Measurements from ENCODE around the gene RPS6KL1. TPM values are rescaled to one million over a fixed set of nuclear protein-coding genes. Genes with fewer than 3 reads are reported as not detected.

RPS6KL1 gene
- total RNA-seq, 1 donor from 2014 or later = 12.4 TPM

DNA sequence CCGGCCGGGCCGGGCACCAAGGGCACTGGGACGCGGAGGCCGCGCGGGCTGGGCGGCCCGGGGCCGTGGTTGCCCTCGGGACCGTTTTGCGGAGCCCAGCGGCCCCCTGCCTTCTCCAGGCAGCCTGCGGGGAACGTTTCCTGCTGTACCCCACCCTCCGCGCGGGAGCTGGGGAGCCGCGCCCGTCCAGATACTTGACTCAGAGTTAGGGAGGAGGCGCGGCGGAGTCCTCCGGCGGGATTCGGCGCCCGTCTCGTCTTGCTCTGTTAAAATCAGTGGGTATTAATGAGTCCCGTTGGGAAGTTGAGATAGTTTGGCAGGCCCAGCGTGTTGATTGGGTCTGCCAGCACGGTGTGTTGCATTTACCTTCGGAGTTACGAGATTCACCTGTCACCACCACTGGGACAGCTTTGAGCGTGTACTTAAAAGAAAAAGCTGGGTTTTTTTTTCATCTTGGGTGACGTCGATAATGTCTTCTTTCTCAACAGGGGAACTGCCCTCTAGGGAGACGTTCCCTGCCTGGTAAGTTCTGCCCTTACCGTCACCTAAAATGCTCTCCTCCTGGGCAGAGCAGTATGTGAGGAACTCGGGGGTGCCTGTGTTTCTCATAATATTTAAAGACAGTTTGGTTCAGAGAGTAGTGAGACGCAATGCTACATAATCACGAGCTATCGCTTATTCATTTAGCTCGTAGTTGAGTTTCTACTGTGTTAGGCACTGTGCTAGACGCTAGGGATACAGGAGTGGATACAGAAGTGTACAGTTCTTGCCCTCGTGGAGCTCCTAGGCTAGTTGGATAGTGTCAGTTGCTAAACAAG lies 40.7 kb downstream of the RPS6KL1 start:
- DNase-seq = peak; percentile 61

GRCh38 chr14:74881431-74882102 lies 41.5 kb downstream of the RPS6KL1 start, which contains the start of gene DLST:
DLST (plus strand) TSS chr14:74881916; CDS start chr14:74881954, 38 bp downstream.
- peak; percentile 91 for DNase-seq

DNA sequence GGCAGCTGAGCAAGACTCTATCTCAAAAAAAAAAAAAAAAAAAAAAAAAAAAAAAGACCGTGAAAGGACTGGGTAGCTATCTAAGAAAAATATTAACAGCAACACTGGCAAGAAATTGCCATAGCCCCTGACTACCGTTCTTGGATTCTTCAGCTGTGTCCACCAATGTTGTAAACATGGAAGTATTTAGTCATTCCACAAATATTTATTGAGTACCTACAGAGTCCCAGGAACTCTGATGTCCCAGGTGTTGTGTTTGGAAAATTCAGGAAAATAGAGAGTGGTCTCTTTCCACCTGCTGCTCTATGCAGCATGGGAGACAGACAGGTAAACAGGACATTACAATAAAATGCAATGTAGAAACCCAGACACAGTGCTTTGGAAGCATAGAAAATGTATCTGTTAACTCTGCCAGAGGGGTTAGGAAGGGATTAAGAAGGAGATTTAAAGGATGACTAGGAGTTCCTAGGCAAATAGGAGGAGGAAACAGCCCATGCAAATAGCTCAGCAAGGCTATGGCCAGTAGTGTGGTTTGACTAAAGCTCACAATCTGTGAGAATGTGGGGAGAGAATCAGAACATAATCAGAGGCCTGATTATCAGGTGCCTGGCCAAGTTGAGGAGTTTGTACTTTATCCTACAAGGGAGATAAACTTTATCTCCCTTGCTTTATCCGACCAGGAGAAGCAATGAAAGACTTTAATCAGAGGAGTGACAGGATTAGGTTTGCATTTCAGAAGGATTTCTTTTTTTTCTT lies 43.5 kb downstream of the RPS6KL1 start:
- no peak for DNase-seq

DNA sequence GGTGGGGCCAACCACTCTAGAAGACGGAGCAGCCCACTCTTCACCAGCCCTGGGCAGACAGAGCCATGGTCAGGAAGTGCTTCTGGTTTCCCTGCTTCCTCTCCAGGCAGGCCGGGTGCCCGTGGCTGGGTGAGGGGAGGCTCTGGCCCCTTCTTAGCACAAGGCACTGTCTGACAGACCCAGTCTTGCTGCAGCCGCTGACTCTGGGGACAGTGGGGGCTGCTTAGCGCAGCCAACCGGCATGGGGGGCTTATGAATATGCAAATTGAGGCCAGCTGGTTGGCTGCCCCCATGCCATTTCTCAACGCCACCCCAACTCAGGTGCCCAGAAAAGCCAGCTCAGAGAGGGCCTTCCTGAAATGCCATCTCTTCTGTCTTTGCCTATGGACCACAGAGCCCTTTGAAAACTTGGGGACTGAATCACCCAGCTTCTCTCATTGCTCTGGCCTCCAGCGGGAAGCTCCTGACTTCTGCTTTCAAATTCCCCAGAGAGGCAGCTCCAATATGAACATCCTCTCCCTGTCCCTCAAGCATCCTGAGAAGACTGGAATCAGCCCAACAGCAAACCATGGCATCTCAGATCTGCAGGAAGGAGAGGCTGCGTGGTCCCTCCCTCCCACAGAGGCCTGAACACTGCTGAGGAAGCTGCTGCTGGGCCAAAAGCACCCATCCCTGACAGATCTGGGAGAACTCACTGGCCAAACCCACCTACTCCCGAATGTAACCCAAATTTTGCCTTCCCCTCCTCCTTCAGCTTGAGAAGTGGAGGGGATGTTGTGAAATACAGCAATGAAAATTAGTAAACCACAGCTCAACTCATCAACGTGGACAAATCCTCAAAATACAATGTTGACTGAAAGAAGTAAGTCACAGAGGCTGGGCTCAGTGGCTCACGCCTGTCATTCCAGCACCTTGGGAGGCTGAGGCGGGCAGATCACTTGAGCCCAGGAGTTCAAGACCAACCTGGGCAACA lies 46.8 kb downstream of the RPS6KL1 start, which contains the start of gene PROX2:
PROX2 (minus strand) TSS at position 205 of the 973 bp plus-strand sequence. CDS start 12,311 bp downstream, outside the sequence.
- DNase-seq = peak; percentile 28

- DNase-seq = no peak
These were observed 47.9 kb downstream of the RPS6KL1 start for GRCh38 chr14:74875204-74875603.

- DNase-seq = no peak
These were observed 51.2 kb downstream of the RPS6KL1 start for GRCh38 chr14:74871819-74872218.

DNA sequence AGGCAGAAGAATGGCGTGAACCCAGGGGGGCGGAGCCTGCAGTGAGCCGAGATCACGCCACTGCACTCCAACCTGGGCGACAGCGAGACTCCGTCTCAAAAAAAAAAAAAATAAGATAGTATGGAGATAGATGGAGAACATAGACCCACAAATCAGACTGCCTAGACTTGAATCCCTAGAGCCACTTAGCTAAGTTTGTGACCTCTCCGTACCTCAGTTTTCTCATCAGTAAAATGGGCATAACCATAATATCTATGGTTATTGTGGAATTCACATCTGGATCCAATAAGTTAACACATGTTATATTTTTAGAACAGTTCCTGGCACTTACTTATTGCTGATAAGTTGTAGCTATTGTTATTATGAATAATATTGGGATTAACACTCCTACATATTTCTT lies 54.3 kb downstream of the RPS6KL1 start:
- DNase-seq = no peak

GRCh38 chr14:74867673-74868072 lies 55.4 kb downstream of the RPS6KL1 start:
- DNase-seq = peak; percentile 62

DNA sequence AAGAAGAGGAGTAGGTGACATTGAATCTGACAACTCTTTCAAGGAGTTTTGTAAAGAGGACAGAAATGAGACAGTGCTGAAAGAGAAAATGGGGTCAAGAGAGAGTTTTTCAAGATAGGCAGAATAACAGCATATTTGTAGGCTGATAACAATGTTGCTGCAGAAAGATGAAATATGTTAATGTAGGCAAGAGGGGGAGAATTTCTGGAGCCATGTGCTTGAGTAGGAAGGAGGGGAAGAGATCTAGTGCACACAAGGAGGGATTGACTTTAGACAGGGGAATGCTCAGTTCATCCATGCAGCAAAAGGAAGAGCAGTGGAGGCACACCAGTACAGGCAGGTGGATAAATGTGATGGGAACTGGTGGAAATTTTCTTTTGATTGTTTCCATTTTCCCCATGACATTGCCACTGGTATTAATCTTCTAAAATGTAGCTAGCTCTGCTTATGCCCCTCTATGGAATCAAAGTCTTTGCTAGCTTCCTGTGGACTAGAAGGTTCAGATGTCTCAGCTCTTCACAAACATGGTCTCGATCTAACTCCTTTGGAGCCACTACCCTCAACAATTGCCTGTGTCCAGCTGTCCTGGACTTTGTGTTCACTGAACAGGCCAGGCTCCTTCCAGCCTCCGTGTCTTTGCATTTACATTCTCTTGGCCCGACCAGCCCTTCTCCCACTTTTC lies 56.2 kb downstream of the RPS6KL1 start:
- no peak for DNase-seq

GRCh38 chr14:74865156-74865555 lies 57.9 kb downstream of the RPS6KL1 start:
- no peak for DNase-seq

GRCh38 chr14:74864198-74864597 lies 58.9 kb downstream of the RPS6KL1 start:
- DNase-seq = no peak

DNA sequence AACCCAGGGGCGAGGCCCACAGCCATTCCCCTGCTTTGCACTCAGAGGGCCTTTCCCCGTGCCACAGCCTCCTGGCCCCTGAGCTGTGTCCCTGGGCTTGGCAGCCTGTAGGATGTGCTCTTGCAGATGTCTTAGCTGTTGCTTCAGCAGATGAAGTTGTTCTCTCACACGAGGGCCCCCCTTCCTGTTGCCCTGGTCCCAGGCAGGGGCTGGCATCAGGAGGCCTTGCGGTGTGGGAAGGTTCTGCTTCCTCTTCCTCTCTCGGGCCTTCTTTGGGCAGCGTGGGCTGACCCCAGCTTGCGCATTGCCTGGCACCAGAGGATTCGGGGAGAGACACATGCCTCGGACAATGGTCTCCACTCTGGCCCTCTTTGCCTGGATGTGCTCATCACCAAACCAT lies 59.8 kb downstream of the RPS6KL1 start:
- no peak for DNase-seq

- no peak for DNase-seq
These were observed 61.3 kb downstream of the RPS6KL1 start for GRCh38 chr14:74861734-74862090.

GRCh38 chr14:74860899-74861733 lies 61.9 kb downstream of the RPS6KL1 start:
- DNase-seq = peak; percentile 93

DNA sequence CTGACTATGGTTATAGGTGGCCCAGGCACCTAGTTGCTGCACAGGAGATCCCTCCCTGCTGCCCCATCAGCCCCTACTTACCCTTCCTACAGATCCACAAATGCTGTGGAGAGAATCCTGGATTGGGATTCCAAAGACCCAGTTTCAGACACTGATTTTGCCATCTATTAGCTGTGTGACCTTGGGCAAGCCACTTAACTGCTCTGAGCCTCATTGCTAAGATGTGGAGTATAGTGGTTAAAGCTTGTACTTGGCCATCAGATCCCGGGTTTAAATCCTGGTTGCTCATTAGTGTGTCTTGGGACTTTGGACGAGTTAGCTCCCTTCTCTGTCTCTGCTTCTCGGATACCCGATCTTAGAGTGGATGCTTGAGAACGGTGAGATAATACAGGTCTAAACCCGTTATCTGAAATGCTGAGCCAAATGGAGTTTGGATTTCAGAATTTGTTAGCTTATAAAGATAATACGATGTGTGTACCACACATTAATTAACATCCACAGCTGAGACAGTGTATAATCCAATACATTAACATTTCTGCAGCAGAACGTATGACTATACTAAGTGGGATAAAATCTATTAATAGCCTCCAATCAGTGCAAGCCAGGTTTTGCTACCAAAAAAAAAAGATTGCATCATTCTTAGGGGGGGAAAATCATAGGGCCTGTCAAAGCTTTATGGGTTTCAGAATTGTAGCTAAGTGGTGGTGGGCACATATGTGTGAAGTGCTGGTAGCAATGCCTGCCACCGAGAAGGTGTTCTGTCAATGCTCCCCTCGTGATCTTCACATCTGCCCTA lies 63.1 kb downstream of the RPS6KL1 start:
- no peak for DNase-seq

DNA sequence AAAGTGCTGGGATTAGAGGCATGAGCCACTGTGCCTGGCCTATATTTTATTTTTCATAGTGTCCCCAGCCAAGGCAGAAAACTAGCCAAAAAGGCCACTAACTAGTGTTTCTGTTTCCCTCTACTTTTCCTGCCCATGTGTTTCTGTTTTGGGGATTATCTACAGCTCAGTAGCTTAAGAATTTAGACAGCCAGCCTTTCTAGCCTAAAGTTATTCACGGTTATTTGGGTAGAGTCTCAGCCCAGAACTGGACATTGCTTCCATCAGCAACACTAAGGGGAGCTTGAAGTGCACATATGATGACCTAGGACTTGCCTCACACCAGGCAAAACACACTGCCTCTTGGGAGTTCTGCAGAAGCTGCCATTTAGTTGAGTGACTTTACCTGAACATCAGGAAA lies 65.0 kb downstream of the RPS6KL1 start:
- no peak for DNase-seq

DNA sequence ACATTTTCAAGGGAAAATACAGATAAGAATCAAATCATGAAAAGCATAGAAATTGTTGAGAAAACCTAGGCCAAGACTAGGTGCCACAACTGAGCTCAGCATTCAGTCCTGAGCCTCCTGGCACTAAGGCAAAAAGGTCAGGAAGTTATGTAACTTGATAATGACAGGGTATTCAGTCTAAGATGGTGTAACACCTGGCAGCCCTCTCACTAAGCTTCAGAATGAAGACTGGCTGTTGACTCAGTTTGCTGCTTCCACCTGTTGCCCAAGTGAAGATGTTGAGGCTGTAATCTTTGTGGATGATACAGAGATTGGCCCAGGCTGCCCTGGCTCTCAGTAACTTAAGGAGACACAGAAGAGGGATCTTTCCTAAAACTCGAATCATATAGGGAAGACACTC lies 66.7 kb downstream of the RPS6KL1 start:
- no peak for DNase-seq

GRCh38 chr14:74855945-74856344 lies 67.1 kb downstream of the RPS6KL1 start:
- no peak for DNase-seq

DNA sequence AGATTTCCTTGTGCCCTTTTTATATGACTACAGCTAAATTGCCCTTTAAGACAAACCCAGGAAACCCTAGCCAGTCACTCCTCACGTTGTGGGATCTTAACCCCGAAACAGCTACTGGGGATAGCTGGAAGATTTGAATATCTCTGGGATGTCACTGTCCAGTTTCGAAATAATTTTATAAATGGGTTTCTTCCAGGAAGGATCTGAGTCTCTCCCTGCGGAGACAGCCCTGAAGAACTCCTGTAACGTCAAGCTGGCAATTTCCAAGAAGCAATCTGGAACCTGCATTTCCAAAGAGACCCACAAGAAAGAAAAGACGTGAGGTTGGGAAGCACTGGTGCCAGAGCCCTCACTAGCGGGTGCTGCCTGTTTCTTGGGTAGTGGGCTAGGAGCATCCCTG lies 68.0 kb downstream of the RPS6KL1 start:
- DNase-seq = no peak
